GM20431 (cell line): Measurements from ENCODE around the gene POLR1A.

Experiments
- in situ Hi-C: fragments of 300-500 bp; cut with MseI, MboI; formaldehyde crosslinking; loops from one replicate; pipeline ENCODE4 v1.15.0; 2020; ENCODE audit warnings: low sequenced_read_pairs; ENCODE audit not compliant: unreplicated experiment

POLR1A gene

GRCh38 chr2:85987266-85988174 is 118.2 kb downstream of the POLR1A start:
- in situ Hi-C loops = no loop called here

- in situ Hi-C loops = no loop called here
These were observed 119.6 kb downstream of the POLR1A start for GRCh38 chr2:85986121-85986520.

- in situ Hi-C loops = no loop called here
These were observed 120.9 kb downstream of the POLR1A start for GRCh38 chr2:85984788-85985187.

- in situ Hi-C loops = no loop called here
These were observed 121.9 kb downstream of the POLR1A start for GRCh38 chr2:85983766-85984165.

- in situ Hi-C loops = no loop called here
These were observed 124.0 kb downstream of the POLR1A start for GRCh38 chr2:85981579-85982247.

- in situ Hi-C loops = no loop called here
These were observed 126.6 kb downstream of the POLR1A start for GRCh38 chr2:85978883-85979780.

- in situ Hi-C loops = no loop called here
These were observed 129.4 kb downstream of the POLR1A start for GRCh38 chr2:85976106-85976920.

- in situ Hi-C loops = no loop called here
These were observed 130.1 kb downstream of the POLR1A start for GRCh38 chr2:85975581-85975980.

GRCh38 chr2:85974390-85974789 is 131.3 kb downstream of the POLR1A start:
- in situ Hi-C loops = no loop called here

- in situ Hi-C loops = no loop called here
These were observed 133.3 kb downstream of the POLR1A start for GRCh38 chr2:85972355-85972754.

GRCh38 chr2:85971366-85971765 is 134.3 kb downstream of the POLR1A start:
- in situ Hi-C loops = no loop called here
